A673 (cell line): Measurements from ENCODE around the gene ACTN4. TPM values are rescaled to one million over a fixed set of nuclear protein-coding genes. Genes with fewer than 3 reads are reported as not detected.
"Not testable (repeated sequence)": the region's sequence is repeated elsewhere in the genome, so short reads cannot be mapped to it uniquely, and the experiment has no call there.

Experiments
- BruUV-seq: library from RNA; stranded (reverse); fragments of 400-500 nt; replicated peaks from 2 replicates; lab custom pipeline; 2021; lab: Mats Ljungman, UMichigan
- CTCF ChIA-PET: fragments of 300-600 bp; sonication (Branson Sonifier 250); formaldehyde crosslinking; loops from one replicate; lab custom pipeline; 2022; ENCODE audit warnings: antibody characterized with exemption; lab: Charles Lee
- POLR2A ChIA-PET: fragments of 300-600 bp; sonication (Branson Sonifier 250); formaldehyde crosslinking; loops from one replicate; lab custom pipeline; 2022; ENCODE audit warnings: antibody characterized with exemption; ENCODE audit not compliant: low non-redundant PET; lab: Charles Lee
- DNase-seq: peaks from one replicate; pipeline ENCODE4 v3.0.0-alpha.2; 2015; ENCODE audit warnings: low spot score
- H3K27ac ChIP-seq: fragments of 200-600 bp; sonication (generic); 2 replicates; pipeline ENCODE4 v1.5.1; 2016; ENCODE audit warnings: mixed run types, low read depth, mild to moderate bottlenecking, mixed read lengths, antibody characterized with exemption, low read length; ENCODE audit not compliant: poor library complexity, severe bottlenecking
- H3K27me3 ChIP-seq: fragments of 200-600 bp; sonication (generic); replicated peaks from 2 replicates; pipeline ENCODE4 v1.6.1; 2017; ENCODE audit warnings: mixed run types, low read depth, mild to moderate bottlenecking, mixed read lengths, antibody characterized with exemption, low read length; ENCODE audit not compliant: insufficient read depth, poor library complexity
- H3K36me3 ChIP-seq: fragments of 200-600 bp; sonication (generic); 2 replicates; pipeline ENCODE4 v1.6.1; 2016; ENCODE audit warnings: mixed run types, mild to moderate bottlenecking, mixed read lengths, antibody characterized with exemption, low read length; ENCODE audit not compliant: insufficient read depth, poor library complexity, severe bottlenecking
- H3K4me1 ChIP-seq: fragments of 200-600 bp; sonication (generic); 2 replicates; pipeline ENCODE4 v1.6.1; 2017; ENCODE audit warnings: mixed run types, mild to moderate bottlenecking, mixed read lengths, antibody characterized with exemption, low read length; ENCODE audit not compliant: insufficient read depth, poor library complexity, severe bottlenecking
- H3K4me3 ChIP-seq: fragments of 200-600 bp; sonication (generic); 2 replicates; pipeline ENCODE4 v1.5.1; 2016; ENCODE audit warnings: low read depth, mixed run types, mild to moderate bottlenecking, mixed read lengths, low read length; ENCODE audit not compliant: poor library complexity, severe bottlenecking
- H3K9me3 ChIP-seq: fragments of 200-600 bp; sonication (generic); 2 replicates; pipeline ENCODE4 v1.6.1; 2016; ENCODE audit warnings: mixed run types, low read depth, mild to moderate bottlenecking, mixed read lengths, antibody characterized with exemption, low read length; ENCODE audit not compliant: poor library complexity, severe bottlenecking
- CTCF ChIP-seq: fragments of 300-800, 200-600 bp; sonication (generic); conservative IDR thresholded peaks from 2 replicates; pipeline ENCODE4 v1.5.1; 2017; ENCODE audit warnings: low read depth, mild to moderate bottlenecking, antibody characterized with exemption, low read length, moderate library complexity, mixed read lengths
- EZH2 ChIP-seq: fragments of 200-600 bp; sonication (generic); IDR thresholded peaks from 2 replicates; pipeline ENCODE4 v1.6.1; 2017; ENCODE audit warnings: borderline replicate concordance, low read depth, mild to moderate bottlenecking, mixed read lengths, antibody characterized with exemption, low read length; ENCODE audit not compliant: poor library complexity, severe bottlenecking
- intact Hi-C: fragments of 100-400 bp; cut with micrococcal nuclease; formaldehyde crosslinking; loops from one replicate; pipeline ENCODE4 v1.10.0; 2022; ENCODE audit not compliant: unreplicated experiment
- total RNA-seq: library from RNA; stranded (reverse); gene quantifications from 2 replicates; pipeline ENCODE4 v1.2.3, GENCODE V29; 2021

Gene ACTN4
- total RNA-seq, 1 experiment from 2014 or later, result 397 TPM

GRCh38 chr19:38745316-38745715 lies 97.9 kb downstream of the ACTN4 start:
- Histone ChIP-seq H3K27me3 (no peaks in the 10 kb centered on the region), H3K27ac (no peak overlapping the region), H3K9me3 (no peaks in the 10 kb centered on the region), H3K36me3 (no peaks in the 10 kb centered on the region), H3K4me3 (no peak overlapping the region), H3K4me1 (no peaks in the 10 kb centered on the region)
- BruUV-seq, result no TSS peak
- TF ChIP-seq CTCF, result no peak
- TF ChIP-seq EZH2, result no peak
- ChIA-PET CTCF (no interaction called here), POLR2A (no interaction called here)
- intact Hi-C loops, result no loop called here
- no peak for DNase-seq

GRCh38 chr19:38753783-38754182 lies 106.3 kb downstream of the ACTN4 start:
- BruUV-seq, H3K4me3 ChIP-seq, DNase-seq, CTCF ChIA-PET, H3K36me3 ChIP-seq, H3K27me3 ChIP-seq, intact Hi-C loops, POLR2A ChIA-PET, H3K4me1 ChIP-seq, H3K27ac ChIP-seq, H3K9me3 ChIP-seq: not testable (repeated sequence)

GRCh38 chr19:38754196-38754595 lies 106.7 kb downstream of the ACTN4 start:
- POLR2A ChIA-PET, CTCF ChIA-PET, H3K27ac ChIP-seq, H3K36me3 ChIP-seq, BruUV-seq, H3K27me3 ChIP-seq, intact Hi-C loops, H3K4me1 ChIP-seq, H3K9me3 ChIP-seq, H3K4me3 ChIP-seq, DNase-seq: not testable (repeated sequence)

GRCh38 chr19:38759590-38760003 lies 112.1 kb downstream of the ACTN4 start:
- no TSS peak for BruUV-seq
- Histone ChIP-seq H3K36me3 (no peaks in the 10 kb centered on the region), H3K27me3 (no peaks in the 10 kb centered on the region), H3K9me3 (no peaks in the 10 kb centered on the region), H3K27ac (no peak overlapping the region), H3K4me3 (no peak overlapping the region), H3K4me1 (no peaks in the 10 kb centered on the region)
- ChIA-PET CTCF (no interaction called here), POLR2A (no interaction called here)
- TF ChIP-seq CTCF (no peak), EZH2 (no peak)
- no peak for DNase-seq
- intact Hi-C loops, result no loop called here

- DNase-seq, BruUV-seq, H3K9me3 ChIP-seq, H3K4me3 ChIP-seq, H3K4me1 ChIP-seq, H3K27me3 ChIP-seq, H3K27ac ChIP-seq, H3K36me3 ChIP-seq, intact Hi-C loops: not testable (repeated sequence)
- ChIA-PET CTCF (interaction anchor here (0.9 kb wide), 1 partner anchor 9 kb away, joined by 3 read pairs; no protein-coding TSS in a partner anchor), POLR2A (interaction anchor here (0.6 kb wide), 1 partner anchor 71 kb away, joined by 4 read pairs; the partner anchor contains the start of gene ECH1)
Measured at GRCh38 chr19:38760805-38761517, 113.5 kb downstream of the ACTN4 start.

- POLR2A ChIA-PET, result interaction anchor here (0.6 kb wide), 1 partner anchor 70 kb away, joined by 4 read pairs; the partner anchor contains the start of gene ECH1
- H3K4me3 ChIP-seq, BruUV-seq, DNase-seq, CTCF ChIA-PET, H3K4me1 ChIP-seq, H3K36me3 ChIP-seq, H3K27ac ChIP-seq, intact Hi-C loops, H3K9me3 ChIP-seq, H3K27me3 ChIP-seq: not testable (repeated sequence)
Measured at GRCh38 chr19:38761884-38762389, 114.5 kb downstream of the ACTN4 start.
